Coronary artery (tissue), 2 donors: ENCODE results near the gene CCDC196.

Experiments used
- DNase-seq: peaks from one replicate; pipeline ENCODE4 v3.0.0-alpha.2; 2017; ENCODE audit warnings: low spot score
- H3K27ac ChIP-seq, 2 donors: fragments of 200-600 bp; sonication (generic); one replicate each; pipeline ENCODE4 v1.5.1; 2016 to 2019
- H3K4me3 ChIP-seq: fragments of 200-600 bp; sonication (generic); 2 replicates; pipeline ENCODE4 v1.5.1; 2016; ENCODE audit warnings: mild to moderate bottlenecking, moderate library complexity
- TF ChIP-seq, protein P1 (sequence below): fragments of 200-600 bp; sonication (generic); IDR thresholded peaks from one replicate; pipeline ENCODE4 v1.5.1; 2019; ENCODE audit warnings: antibody characterized with exemption

Gene CCDC196, protein sequence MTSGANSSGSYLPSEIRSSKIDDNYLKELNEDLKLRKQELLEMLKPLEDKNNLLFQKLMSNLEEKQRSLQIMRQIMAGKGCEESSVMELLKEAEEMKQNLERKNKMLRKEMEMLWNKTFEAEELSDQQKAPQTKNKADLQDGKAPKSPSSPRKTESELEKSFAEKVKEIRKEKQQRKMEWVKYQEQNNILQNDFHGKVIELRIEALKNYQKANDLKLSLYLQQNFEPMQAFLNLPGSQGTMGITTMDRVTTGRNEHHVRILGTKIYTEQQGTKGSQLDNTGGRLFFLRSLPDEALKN

DNA sequence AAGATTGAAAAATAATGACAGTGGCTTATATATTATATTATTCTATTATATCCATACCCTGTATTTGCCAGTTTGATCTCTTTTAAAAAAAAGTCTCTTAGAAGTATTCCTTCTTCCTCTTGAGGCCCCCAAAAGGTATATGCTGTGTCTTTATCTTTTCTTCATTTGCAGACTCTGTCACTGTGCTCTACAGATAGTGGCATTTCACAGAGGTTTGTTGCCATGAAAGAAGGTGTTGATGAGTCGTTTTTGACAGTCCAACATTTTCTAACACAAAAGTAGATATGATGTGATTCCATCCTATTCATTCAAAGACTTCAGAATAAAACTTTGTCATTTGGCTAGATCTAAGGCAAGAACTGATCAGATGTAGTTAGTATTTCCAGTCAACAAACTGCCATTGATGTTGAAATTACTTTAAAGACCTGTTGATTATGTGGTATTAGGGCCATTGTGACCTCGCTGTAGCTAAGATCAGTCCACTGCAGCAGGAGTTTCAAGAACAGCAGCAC, at the start of gene CCDC196:
CCDC196 (plus strand) TSS at position 462 of the 512 bp plus-strand sequence. CDS start 132 bp downstream, outside the sequence.
- TF ChIP-seq, protein P1, sequence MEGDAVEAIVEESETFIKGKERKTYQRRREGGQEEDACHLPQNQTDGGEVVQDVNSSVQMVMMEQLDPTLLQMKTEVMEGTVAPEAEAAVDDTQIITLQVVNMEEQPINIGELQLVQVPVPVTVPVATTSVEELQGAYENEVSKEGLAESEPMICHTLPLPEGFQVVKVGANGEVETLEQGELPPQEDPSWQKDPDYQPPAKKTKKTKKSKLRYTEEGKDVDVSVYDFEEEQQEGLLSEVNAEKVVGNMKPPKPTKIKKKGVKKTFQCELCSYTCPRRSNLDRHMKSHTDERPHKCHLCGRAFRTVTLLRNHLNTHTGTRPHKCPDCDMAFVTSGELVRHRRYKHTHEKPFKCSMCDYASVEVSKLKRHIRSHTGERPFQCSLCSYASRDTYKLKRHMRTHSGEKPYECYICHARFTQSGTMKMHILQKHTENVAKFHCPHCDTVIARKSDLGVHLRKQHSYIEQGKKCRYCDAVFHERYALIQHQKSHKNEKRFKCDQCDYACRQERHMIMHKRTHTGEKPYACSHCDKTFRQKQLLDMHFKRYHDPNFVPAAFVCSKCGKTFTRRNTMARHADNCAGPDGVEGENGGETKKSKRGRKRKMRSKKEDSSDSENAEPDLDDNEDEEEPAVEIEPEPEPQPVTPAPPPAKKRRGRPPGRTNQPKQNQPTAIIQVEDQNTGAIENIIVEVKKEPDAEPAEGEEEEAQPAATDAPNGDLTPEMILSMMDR: no peak
- DNase-seq: no peak
- Histone ChIP-seq H3K27ac (no peak within 1 kb of the TSS), H3K4me3 (no peak within 1 kb of the TSS)

DNA sequence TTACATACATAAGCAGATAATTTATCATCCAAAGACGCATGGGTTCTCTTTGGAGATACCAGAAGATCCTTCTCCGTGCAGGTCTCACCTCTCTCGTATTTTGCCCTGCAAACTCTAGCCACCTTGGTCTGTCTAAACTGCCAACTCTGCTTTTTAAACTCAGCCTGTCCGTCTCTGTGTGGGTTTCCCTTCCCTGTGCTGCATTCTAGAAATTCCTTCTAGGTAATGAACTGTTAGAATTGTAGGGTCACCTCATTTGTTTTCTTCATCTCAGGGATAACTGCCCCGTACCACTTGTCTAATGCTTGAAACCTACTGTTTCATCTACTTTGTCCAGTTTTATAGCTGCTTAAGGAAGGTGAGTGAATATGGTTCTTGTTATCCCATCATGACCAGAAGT, 45.4 kb upstream of the CCDC196 start:
- Histone ChIP-seq H3K27ac (no peak overlapping the region), H3K4me3 (no peak overlapping the region)
- TF ChIP-seq, protein P1: no peak
- DNase-seq: no peak

DNA sequence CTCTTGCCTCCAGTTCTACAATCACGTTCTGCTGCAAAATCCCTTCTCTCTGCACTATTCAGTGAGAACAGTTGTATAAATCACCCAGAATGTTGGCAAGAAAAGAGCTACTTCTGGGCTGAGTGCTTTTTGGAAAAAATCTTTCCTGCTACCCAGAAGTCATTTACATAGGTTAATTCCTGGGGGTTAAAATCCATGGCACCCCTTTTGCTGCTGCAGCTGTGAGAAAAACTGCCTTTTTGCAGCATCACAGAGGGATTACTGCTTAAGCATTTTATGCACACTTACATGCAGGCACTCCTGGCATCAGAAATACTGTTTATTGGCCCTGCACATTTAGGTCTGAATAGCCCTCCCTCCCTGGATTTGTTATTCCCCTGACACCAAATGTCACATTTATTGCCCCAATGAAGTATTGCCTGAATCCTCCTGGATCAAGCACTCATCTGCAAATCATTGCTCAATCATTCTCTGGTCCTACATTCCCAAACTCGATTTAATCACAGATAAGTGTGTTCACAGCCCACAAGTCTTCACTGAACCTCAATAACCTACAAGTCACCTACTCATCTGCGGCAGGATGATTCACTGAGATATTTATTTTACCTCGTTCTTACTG, 43.1 kb upstream of the CCDC196 start:
- Histone ChIP-seq H3K27ac (no peak overlapping the region), H3K4me3 (no peak overlapping the region)
- no peak for DNase-seq
- TF ChIP-seq, protein P1: no peak

DNA sequence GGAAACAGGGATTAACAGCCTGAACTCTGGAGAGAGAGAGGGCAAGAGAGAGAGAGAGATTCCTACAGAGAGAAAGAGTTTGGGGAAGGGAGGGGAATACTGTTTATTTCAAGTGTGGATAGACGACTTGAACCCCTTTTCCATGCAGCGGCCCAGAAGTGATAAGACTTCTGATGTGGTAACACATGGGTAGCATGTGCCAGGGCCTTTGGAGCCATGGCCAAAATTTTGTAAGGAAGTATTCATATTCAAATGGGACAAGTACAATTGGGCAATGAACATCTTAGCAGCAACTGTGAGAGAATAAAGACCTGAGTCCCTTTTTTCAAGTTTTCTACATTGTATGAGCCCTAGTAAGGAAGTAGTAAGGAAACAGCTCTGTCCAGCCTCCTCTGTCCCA, 42.4 kb upstream of the CCDC196 start:
- no peak overlapping the region for H3K27ac ChIP-seq
- TF ChIP-seq, protein P1: no peak
- no peak for DNase-seq
- no peak overlapping the region for H3K4me3 ChIP-seq

DNA sequence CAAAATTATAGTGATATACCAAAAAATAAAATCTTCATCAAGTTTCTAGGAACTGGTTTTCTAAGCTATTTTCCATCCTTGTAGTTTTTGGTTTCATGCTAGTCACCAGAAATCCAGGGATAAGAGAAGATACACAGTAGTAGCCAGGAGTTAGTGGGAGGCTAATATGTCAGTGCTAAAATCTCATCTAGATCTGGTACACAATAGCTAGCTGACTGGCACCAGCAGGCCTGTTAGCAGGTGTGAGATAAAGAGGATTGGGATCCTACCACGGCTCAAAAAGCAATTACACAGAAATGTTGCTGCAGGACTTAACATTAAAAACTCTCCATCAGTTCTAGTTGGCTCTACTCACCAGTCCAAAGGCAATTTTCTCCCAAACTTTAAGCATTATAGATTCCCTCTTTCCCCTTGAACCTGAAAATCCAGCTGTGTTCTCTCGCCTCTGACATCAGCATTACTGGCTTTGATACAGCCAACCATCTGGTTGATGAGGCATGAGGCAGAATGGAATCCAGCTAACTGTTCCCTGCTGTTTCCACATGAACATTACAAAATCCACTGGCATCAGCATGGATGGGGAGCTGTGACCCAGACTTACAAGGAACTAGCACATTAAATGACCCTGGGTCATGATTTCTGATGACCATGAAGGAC, 41.8 kb upstream of the CCDC196 start:
- DNase-seq: no peak
- TF ChIP-seq, protein P1: no peak
- no peak overlapping the region for H3K4me3 ChIP-seq
- no peak overlapping the region for H3K27ac ChIP-seq

DNA sequence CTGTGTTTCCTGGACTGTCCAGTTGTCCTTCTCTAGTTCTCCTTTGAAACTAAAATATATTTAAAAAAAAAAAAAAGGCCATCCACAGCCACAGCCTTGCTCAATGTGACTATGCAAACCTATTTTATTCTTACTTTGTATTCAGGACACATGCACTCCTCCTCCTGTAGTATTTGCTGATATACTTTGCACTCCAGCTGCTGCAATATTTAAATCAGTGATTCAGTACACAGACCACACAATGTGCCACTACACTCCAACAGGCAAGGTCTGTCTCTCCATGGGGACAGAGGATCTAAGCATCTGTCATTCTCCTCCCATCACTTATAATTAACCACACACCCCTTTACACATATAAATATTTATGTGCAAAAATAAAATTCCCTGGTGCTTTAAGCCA, 40.2 kb upstream of the CCDC196 start:
- Histone ChIP-seq H3K4me3 (no peak overlapping the region), H3K27ac (no peak overlapping the region)
- TF ChIP-seq, protein P1: no peak
- DNase-seq: no peak
